ENCODE data around the gene PLEKHG7.

GRCh38 chr12:92796650-92797049 lies 93.9 kb downstream of the PLEKHG7 start:
- TF ChIP-seq CTCF (IDR thresholded peaks at IDR 0.05) = no peak
- TF ChIP-seq POLR2A (IDR thresholded peaks at IDR 0.05) = no peak
